Measurements from ENCODE around the gene PTPN14. TPM values are rescaled to one million over a fixed set of nuclear protein-coding genes. Genes with fewer than 3 reads are reported as not detected.

PTPN14 gene
- total RNA-seq, 1 experiment from 2014 or later, result 76.4 TPM

DNA sequence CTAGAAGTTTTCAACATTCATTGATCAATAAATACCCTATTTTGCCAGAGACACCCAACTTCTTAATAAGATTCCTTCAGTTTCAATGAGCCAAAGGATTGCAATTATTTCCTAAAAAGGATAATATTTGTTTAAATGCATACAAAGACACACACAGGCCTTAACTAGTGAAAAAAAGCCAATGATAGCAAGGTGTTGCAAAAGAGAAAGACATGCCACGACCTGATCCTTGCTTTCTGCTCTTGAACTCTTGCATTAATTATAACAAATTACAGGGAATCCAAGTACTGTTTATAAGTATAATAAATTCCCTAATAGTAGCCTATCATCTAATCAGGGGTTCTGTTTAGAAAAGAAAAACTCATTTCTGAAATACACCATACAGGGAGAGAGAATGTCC, 131.1 kb downstream of the PTPN14 start:
- no peak overlapping the region for H2AK5ac ChIP-seq (ENCODE audit: insufficient read length, low read length)
- H3K4me2 ChIP-seq (ENCODE audit: insufficient read depth, insufficient read length, low read length), result no peak overlapping the region
- H2AFZ ChIP-seq (ENCODE audit: low read length), result no peak overlapping the region

More for the DNA sequence above, 131.1 kb downstream of the PTPN14 start:
- no peaks in the 10 kb centered on the region for H3K9me3 Mint-ChIP-seq
- H3K27ac Mint-ChIP-seq, result peak overlapping the region; percentile 41 to 91 (median 60); a peak in 5 of 7 replicates
- no peaks in the 10 kb centered on the region for H3K23me2 ChIP-seq (ENCODE audit: insufficient read length, low read depth, low read length, poor library complexity, severe bottlenecking)
- no peak overlapping the region for H2BK12ac ChIP-seq (ENCODE audit: insufficient read length, low read depth, low read length)
- no peak overlapping the region for H3T11ph ChIP-seq (ENCODE audit: low read length)
- H2BK20ac ChIP-seq (ENCODE audit: low read depth, low read length, poor library complexity, severe bottlenecking), result no peak overlapping the region
- no peak overlapping the region for H3K14ac ChIP-seq (ENCODE audit: insufficient read depth, low read length)
- H4K5ac ChIP-seq (ENCODE audit: insufficient read length, low read depth, low read length), result no peak overlapping the region
- peaks cover 4% of the 10 kb centered on the region; the same call in 1 of the 2 replicates for H3K4me1 ChIP-seq (ENCODE audit: insufficient read depth, low read length)
- H3K4me3 Mint-ChIP-seq, result no peak overlapping the region
- no peaks in the 10 kb centered on the region for H3K27me3 ChIP-seq (ENCODE audit: insufficient read depth, low read length)
- H3K36me3 Mint-ChIP-seq (ENCODE audit: insufficient read depth in 1 of 3, low read depth in 3 of 3), result peaks cover 0 to 2% (median 0%) of the 10 kb centered on the region in 3 experiments; a peak in 1 of 7 replicates
- no peak overlapping the region for H3K9ac ChIP-seq (ENCODE audit: extremely low read depth, insufficient read length, low read length)
- H3K79me2 ChIP-seq (ENCODE audit: insufficient read depth, low read length), result no peaks in the 10 kb centered on the region; the same call in 1 of the 2 replicates
- no peak overlapping the region for H2BK5ac ChIP-seq (ENCODE audit: insufficient read length, low read length)
- no peak for TF ChIP-seq CTCF (conservative IDR thresholded peaks at IDR 0.05)
- no peaks in the 10 kb centered on the region for H3K79me1 ChIP-seq (ENCODE audit: insufficient read depth, low read depth, low read length, poor library complexity, severe bottlenecking)
- no peak overlapping the region for H3K27ac ChIP-seq (ENCODE audit: insufficient read length, low read depth, low read length)
- no peaks in the 10 kb centered on the region for H3K27me3 Mint-ChIP-seq (ENCODE audit: low read depth)
- H4K20me1 ChIP-seq (ENCODE audit: control insufficient read depth, insufficient read depth, insufficient read length), result no peaks in the 10 kb centered on the region
- no peak overlapping the region for H3K18ac ChIP-seq (ENCODE audit: insufficient read length, low read depth, low read length)
- WGBS (ENCODE audit: extremely low coverage, insufficient read length, low lambda C conversion rate), result no CpG with 5 or more reads among the region's 1 CpG
- H3K23ac ChIP-seq (ENCODE audit: insufficient read length, low read depth, low read length), result no peak overlapping the region
- peaks cover 45 to 61% of the 10 kb centered on the region in 2 experiments for H3K4me1 Mint-ChIP-seq
- no peak overlapping the region for H3K56ac ChIP-seq (ENCODE audit: insufficient read length, low read depth, low read length)
- H3K4ac ChIP-seq (ENCODE audit: low read depth, low read length), result no peak overlapping the region
- H2BK120ac ChIP-seq (ENCODE audit: low read depth, low read length, poor library complexity, severe bottlenecking), result no peak overlapping the region
- no peak overlapping the region for H2BK15ac ChIP-seq (ENCODE audit: low read depth, low read length)
- H4K8ac ChIP-seq (replicated peaks; ENCODE audit: insufficient read length, low read depth, low read length), result no peak overlapping the region
- no peaks in the 10 kb centered on the region for H3K9me3 ChIP-seq (ENCODE audit: control insufficient read depth, low read depth, low read length)
- no peak overlapping the region for H4K91ac ChIP-seq (ENCODE audit: insufficient read length, low read depth, low read length)
- no peak for DNase-seq
